ENCODE measurements around the gene PGAP3.
A peak's percentile ranks its signal among the peaks of the same experiment; 100 is the strongest.

PGAP3 gene

DNA sequence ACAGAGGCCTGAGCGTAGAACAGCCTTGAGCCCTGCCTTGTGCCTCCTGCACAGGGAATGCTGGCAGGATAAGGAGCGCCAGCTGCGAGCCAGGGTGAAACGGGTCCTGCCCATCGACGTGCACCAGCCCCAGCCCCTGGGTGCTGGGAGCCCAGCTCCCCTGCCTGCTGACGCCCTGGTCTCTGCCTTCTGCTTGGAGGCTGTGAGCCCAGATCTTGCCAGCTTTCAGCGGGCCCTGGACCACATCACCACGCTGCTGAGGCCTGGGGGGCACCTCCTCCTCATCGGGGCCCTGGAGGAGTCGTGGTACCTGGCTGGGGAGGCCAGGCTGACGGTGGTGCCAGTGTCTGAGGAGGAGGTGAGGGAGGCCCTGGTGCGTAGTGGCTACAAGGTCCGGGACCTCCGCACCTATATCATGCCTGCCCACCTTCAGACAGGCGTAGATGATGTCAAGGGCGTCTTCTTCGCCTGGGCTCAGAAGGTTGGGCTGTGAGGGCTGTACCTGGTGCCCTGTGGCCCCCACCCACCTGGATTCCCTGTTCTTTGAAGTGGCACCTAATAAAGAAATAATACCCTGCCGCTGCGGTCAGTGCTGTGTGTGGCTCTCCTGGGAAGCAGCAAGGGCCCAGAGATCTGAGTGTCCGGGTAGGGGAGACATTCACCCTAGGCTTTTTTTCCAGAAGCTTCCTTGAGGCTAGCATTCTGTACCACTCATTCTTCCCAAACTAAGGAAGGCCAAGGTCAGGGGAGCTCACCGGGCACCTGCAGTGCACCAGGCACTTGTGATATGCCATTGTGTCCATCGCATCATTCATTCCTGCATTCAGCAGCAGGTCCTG, 17.7 kb downstream of the PGAP3 start:
- no peak for DNase-seq

DNA sequence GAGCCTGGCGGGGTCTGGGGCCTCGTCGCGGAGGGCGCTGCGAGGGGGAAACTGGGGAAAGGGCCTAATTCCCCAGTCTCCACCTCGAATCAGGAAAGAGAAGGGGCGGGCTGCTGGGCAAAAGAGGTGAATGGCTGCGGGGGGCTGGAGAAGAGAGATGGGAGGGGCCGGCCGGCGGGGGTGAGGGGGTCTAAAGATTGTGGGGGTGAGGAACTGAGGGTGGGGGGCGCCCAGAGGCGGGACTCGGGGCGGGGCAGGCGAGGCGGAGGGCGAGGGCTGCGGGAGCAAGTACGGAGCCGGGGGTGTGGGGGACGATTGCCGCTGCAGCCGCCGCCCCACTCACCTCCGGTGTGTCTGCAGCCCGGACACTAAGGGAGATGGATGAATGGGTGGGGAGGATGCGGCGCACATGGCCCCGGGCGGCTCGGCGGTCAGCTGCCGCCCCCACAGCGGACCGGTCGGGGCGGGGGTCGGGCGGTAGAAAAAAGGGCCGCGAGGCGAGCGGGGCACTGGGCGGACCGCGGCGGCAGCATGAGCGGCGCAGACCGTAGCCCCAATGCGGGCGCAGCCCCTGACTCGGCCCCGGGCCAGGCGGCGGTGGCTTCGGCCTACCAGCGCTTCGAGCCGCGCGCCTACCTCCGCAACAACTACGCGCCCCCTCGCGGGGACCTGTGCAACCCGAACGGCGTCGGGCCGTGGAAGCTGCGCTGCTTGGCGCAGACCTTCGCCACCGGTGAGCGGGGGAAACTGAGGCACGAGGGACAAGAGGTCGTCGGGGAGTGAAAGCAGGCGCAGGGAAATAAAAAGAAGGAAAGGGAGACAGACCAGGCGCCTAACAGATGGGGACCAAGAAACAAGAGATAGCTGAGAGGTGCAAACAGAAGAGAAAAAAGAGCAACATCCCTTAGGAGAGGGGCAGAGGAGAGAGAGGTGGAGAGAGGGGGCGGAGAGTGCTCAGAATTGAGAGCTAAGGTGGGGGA, 19.6 kb downstream of the PGAP3 start, which contains the start of gene PNMT:
Gene PNMT (plus strand): TSS at position 509 of the 980 bp plus-strand sequence. CDS start 23 bp downstream, at position 532.
- peak; percentile 85 for DNase-seq

DNA sequence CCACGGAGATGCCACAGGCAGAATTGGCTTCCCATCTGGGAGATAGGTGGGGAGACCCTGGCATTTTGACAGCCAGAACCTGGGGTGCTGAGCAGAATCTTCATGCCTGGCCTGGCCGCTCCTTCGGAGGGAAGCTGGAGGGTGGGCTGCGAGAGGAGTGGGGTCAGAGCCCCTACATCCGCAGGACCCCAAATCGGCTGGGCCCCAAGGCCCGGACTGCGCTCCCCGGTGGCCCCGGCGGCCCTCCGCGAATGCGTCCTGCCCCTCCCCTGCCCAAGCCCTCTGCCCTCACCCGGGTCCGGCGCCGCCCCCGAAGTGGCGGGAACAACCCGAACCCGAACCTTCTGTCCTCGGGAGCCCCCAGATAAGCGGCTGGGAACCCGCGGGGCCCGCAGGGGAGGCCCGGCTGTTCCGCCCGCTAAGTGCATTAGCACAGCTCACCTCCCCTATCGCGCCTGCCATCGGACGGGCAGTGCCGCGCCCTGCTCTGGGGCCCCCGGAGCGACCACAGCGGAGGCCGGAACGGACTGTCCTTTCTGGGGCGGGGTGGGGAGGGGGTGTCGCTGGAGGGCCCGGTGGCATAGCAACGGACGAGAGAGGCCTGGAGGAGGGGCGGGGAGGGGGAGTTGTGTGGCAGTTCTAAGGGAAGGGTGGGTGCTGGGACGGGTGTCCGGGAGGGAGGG, 20.5 kb downstream of the PGAP3 start:
- no peak for DNase-seq

DNA sequence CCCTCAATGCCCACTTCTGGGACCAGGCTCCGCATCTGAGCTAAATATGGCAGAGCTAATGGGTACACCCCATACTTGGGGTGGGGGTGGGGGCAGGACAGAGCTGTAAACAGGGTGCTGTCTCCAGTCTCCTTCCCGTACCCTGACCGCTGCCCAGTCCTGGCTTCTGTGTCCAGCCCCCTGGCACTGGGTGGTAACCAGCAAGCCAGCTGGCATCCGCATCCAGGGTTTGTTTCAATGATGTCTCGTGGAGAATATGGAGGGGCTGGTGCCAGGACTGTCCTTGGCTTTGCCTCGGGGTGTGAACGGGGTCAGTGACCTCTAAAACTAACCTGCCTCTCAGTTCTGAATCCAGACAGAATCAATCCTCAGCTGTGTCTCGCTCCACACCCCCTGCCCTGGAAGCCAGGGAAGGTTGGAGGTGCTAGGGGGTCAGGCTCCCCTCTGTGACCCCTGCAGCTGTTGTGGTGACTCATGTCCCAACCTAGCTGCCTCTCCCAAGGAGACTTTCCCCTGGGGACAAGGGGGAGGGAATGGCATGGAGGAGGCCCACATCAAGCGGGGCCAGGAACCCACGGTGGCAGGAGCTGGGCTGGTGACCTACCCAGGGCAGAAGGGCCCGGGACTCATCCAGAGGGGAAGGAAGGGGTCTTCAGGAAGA, 21.1 kb downstream of the PGAP3 start:
- DNase-seq, result no peak

DNA sequence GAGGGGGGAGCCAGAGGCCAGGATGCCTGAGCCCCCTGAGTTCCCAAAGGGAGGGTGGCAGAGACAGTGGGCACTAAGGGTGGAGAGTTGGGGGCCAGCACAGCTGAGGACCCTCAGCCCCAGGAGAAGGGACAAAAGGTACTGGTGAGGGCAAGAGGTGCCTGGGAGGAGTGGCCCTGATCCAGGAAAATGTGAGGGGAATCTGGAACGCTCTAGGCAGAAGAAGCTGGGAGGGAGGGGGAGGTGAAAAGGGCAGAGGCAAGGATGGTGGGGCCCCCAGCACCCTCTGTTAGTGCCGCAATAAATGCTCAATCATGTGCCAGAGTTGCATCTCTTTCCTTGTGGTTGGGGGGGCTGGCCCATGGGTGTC, 21.6 kb downstream of the PGAP3 start:
- DNase-seq, result no peak

DNA sequence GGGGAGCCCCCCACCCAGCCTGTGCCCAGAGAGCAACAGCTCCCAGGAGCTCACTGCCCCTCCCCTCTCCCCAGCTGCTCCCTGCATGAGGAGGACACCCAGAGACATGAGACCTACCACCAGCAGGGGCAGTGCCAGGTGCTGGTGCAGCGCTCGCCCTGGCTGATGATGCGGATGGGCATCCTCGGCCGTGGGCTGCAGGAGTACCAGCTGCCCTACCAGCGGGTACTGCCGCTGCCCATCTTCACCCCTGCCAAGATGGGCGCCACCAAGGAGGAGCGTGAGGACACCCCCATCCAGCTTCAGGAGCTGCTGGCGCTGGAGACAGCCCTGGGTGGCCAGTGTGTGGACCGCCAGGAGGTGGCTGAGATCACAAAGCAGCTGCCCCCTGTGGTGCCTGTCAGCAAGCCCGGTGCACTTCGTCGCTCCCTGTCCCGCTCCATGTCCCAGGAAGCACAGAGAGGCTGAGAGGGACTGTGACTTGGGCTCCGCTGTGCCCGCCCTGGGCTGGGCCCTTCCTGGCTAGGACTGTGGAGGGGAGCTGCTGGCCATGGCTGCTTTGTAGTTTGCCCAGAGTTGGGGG, 22.1 kb downstream of the PGAP3 start:
- DNase-seq, result no peak

DNA sequence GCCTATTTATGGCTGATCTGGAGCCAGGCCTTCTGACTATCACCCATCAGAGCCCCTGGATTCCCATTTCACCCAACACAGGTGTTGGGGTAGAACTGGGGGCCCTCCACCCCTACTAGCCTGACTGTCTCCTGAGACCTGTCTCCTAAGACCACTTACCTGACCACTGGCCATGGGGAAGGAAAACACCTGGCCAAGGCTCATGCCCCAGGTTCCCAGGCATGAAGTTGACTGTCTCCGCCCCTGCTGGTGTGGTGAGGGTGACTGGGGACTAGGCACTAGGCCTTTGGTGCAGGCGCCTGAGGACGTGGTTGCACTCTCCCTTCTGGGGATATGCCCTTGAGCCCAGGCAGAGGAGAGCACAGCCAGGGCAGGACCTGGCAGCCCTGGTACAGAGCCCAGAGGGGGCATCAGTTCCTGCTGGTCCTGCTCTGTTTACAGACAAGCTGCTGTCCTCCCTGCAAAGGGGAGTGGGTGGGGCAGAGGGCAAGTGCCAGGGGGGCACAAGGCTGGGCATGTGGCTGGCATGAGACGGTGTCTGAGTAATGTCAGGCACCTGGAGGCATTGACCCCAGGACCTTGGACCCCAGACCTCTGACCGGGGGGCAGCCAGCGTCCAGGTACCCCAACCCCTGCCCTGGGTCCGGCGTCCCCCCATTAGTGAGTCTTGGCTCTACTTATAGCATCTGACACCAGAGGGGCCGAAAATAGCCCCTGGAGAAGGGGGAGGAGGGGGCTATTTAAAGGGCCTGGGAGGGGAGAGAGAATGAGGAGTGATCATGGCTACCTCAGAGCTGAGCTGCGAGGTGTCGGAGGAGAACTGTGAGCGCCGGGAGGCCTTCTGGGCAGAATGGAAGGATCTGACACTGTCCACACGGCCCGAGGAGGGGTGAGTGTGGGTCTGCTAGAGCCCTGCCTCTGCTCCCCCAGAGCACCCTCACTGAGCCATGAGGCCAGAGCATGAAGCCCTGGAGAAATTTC, 23.0 kb downstream of the PGAP3 start, which contains the start of gene TCAP:
Gene TCAP (plus strand): TSS at position 769 of the 981 bp plus-strand sequence. CDS start 11 bp downstream, at position 780.
- DNase-seq, result no peak

DNA sequence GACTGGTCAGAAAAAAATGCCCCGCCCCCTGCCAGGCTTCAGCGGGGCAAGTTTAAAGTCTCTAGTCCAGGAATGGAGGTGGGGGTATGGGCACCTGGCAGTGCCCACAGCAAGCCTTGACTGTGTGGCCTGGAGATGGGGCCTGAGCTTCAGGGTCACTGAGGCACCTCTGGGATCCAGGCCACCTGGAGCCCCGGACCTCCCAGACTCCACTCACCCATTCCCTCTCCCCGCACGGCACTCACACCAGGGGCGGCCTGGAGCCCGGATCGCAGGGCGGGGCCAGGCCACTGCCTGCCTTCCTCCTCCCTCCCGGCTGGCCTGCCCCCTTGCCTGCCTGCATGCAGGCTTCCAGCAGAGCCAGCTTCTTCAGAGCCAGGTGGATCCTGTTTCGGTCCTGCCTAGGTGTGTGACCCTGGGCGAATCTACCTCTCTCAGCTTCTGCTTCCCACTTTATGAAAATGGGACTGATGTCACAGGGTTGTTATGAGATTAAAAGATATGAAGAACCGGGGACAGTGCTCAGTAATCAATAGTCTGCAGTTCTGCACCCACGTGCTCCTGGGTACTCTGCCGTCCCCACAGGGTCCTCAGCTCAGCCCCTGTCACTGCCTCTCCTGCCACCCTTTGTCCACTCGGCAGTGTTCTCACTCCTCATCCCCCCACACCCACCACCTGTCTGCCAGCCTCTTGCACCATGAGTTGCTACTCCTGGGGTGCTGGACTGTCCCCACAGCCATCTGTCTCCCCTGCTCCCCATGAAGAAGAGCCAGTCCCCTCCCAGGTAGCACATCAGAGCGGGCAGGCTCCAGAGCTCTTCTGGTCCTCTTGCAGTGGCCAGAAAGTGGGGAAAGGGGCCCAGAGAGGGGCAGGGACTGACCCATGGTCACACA, 23.9 kb downstream of the PGAP3 start:
- no peak for DNase-seq

DNA sequence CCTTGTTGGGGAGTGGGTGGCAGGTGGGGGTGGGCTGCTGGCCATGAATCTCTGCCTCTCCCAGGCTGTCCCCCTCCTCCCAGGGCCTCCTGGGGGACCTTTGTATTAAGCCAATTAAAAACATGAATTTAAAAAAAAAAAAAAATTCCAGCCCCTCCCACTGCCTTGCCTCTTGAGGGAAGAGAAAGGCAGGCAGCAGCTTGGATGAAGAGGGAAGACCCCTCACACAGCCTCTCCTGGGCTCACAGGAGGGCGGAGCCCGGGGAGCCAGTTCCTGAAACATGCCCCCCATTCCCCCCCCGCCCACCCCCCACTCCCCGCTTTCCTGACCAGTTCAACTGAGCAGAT, 24.5 kb downstream of the PGAP3 start:
- DNase-seq, result no peak

DNA sequence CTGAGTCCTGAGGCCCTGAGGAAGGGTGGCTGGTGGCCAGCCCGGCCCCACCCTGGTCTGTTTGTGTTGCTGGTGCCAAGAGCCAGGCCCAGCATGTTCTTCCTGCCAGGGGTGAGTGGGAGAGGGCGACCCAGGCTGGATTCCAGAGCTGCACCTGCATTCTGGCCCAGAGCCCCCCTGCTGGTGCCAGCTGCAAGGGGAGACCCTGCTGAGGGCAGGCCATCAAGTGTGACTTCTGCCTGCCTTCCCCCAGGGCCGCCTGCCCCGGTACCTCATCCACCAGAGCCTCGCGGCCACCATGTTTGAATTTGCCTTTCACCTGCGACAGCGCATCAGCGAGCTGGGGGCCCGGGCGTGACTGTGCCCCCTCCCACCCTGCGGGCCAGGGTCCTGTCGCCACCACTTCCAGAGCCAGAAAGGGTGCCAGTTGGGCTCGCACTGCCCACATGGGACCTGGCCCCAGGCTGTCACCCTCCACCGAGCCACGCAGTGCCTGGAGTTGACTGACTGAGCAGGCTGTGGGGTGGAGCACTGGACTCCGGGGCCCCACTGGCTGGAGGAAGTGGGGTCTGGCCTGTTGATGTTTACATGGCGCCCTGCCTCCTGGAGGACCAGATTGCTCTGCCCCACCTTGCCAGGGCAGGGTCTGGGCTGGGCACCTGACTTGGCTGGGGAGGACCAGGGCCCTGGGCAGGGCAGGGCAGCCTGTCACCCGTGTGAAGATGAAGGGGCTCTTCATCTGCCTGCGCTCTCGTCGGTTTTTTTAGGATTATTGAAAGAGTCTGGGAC, 25.1 kb downstream of the PGAP3 start:
- no peak for DNase-seq

DNA sequence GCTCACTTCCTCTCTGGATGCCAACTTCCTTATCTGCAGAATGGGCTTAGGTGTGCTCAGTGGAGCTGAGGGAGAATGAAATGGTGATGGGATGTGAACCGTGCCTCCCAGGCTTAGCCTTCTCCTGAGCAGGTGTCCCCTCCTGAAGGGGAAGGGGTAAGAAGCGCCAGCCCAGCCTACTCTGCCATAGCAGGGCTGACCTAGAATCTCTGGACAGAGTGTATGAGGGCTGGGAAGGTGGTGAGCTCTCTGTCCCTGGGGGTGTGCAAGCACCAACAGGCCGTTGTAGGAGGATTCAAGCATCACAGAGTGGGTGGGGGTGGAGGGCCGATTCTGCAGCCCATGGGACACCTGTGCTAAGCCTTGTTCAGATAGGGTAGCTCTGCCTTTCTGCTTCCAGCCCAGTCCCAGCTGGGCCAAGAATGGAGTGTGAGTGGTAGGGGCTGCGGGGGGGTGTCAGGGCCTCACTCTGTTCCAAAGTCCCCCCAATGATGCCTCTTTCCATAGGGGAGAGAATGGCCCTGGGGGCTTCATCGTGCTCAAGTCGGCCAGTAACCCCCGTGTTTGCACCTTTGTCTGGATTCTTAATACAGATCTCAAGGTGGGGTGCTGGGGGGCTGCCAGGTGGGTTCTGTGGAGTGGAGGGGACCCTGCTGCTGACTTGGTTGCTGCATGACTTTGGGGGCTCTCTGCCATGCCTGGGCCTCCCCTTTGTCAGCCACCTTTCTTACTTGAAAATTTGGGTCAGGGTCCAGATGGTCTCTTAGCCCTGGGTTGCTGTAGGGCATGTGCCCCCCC, 25.9 kb downstream of the PGAP3 start:
- DNase-seq, result no peak

DNA sequence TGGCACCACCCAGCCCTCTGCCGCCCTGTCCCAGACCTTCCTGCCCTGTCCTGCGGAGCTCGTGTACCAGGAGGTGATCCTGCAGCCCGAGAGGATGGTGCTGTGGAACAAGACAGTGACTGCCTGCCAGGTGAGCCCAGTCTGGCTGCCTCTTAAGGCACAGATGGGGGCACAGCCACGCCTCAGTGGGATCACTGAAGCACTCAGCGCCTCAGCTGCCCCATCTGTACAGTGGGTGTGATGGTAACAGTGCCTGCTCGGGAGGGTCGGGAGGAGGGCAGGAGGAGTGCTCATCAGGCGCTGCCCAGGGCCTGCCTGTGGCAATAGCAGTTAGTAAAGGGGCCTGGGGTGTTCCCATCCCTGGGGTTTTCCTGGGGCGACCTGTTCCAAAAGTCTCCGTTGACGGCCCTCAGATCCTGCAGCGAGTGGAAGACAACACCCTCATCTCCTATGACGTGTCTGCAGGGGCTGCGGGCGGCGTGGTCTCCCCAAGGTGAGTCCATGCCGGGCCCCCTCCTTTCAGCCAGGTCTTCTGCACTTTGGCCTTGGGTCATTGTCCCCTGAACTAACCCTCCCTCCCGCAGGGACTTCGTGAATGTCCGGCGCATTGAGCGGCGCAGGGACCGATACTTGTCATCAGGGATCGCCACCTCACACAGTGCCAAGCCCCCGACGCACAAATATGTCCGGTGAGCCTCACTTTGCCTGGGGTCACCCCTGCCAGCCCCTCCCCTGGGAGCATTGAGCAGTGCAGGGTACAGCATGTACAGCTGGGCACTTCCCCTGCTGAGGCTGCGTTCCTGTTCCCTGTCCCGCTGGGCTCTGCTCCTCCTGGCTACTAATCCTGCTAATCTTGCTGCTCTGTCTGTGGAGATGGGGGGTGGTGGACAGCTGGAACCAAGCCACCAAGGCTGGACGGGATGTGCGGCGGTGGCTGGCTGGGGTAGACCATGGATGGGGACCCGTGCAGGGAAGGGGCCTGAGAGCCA, 27.2 kb downstream of the PGAP3 start:
- no peak for DNase-seq

DNA sequence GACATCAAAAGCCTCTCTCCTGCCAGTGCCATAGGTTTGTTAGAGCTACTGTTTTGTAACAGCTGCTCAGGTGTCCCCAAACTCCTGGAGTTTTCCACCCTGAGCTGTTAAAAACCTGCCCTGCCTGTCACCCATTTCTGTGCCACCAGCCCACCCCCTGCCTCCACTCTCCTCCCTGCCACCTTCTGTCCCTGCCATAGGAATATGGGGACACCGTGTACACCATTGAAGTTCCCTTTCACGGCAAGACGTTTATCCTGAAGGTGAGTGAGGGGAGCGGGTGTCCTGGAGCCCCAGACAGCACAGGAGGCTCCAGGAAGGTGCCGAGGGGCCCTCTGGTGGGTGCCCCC, 27.9 kb downstream of the PGAP3 start:
- DNase-seq, result no peak

DNA sequence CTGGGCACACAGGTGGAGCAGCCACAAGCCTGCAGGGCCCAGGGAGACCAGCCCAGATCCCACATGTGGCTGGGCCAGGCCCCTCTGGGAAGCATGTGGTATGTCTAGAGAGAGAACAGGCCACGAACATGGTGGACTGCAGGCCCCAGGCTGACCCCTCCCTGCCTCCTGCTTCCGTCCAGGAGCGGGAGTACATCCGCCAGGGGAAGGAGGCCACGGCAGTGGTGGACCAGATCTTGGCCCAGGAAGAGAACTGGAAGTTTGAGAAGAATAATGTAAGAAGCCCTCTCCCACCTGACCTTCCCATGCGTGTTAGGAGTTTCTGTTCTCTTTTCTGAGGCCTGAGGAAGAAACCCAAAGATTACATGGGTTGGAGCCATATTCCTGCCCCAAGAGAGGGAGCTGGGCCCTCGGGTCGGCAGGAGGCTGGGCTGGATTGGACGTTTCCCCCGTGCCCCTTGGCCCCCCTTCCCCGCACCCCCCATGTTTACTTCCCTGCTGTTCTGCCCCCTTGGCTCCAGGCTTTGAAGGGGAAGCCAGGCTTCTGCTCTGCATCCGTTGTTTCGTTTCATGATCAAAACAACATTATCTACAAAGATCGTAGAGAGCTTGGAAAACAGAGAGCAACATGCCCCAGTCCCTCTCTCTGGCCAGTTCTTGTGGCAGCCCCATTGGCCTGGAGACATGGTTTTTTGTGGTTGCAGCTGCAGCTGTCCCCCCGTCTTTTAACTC, 28.4 kb downstream of the PGAP3 start:
- no peak for DNase-seq

DNA sequence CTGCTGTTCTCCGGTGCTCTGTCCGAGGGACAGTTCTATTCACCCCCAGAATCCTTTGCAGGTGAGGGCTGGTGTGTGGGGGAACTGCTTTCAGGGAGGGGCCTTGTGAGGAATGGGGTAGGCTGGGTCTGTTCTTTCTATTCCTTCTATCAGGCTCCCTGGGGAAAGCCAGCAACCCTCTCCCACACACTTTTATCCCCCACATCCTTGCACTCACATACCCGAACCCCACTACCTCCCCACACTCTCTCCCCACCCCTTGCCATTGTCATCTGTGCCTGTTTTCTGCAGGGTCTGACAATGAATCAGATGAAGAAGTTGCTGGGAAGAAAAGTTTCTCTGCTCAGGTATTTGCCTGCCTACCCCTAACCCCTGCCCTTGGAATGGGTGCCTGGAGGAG, 29.1 kb downstream of the PGAP3 start:
- DNase-seq, result no peak

DNA sequence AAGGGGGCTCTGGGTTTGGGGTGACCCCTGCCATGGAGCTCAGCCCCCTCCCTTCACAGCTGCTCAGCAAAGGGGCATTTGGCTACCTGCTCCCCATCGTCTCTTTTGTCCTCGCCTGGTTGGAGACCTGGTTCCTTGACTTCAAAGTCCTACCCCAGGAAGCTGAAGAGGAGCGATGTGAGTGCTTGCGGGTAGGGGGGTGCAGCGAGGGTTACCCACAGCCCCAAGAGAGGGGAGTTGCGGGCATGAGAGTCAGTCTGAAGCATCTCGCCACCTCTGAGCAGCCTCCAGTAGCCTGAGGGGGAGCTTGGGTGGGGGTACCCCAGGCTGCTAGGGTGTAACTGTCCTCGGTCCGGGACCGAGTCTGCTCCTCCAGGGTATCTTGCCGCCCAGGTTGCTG, 29.5 kb downstream of the PGAP3 start:
- no peak for DNase-seq
